Colon (tissue), 2 donors: ENCODE data around the gene SPNS2.

Source experiments
- FAIRE-seq: peaks from 2 replicates; lab custom pipeline; 2012; peaks lifted over from hg19 to GRCh38; lab: Jason Lieb, UNC
- donor health status: control.
- donor health status: control.

Gene SPNS2

GRCh38 chr17:4503283-4504025 lies 4.8 kb downstream of the SPNS2 start:
- no peak for FAIRE-seq

GRCh38 chr17:4504188-4504587 lies 5.5 kb downstream of the SPNS2 start:
- no peak for FAIRE-seq

GRCh38 chr17:4505187-4505586 lies 6.5 kb downstream of the SPNS2 start:
- FAIRE-seq, result no peak

GRCh38 chr17:4506175-4506813 lies 7.6 kb downstream of the SPNS2 start:
- FAIRE-seq, result no peak

GRCh38 chr17:4506892-4507291 lies 8.2 kb downstream of the SPNS2 start:
- no peak for FAIRE-seq

- FAIRE-seq, result no peak
These were observed 8.9 kb downstream of the SPNS2 start for GRCh38 chr17:4507361-4508111.

GRCh38 chr17:4508207-4508606 lies 9.5 kb downstream of the SPNS2 start:
- FAIRE-seq, result no peak

- no peak for FAIRE-seq
These were observed 10.7 kb downstream of the SPNS2 start for GRCh38 chr17:4509401-4509800.

GRCh38 chr17:4509923-4510617 lies 11.4 kb downstream of the SPNS2 start:
- no peak for FAIRE-seq

- no peak for FAIRE-seq
These were observed 11.9 kb downstream of the SPNS2 start for GRCh38 chr17:4510618-4510941.

GRCh38 chr17:4511199-4511932 lies 12.7 kb downstream of the SPNS2 start:
- no peak for FAIRE-seq

- FAIRE-seq, result no peak
These were observed 13.8 kb downstream of the SPNS2 start for GRCh38 chr17:4512156-4513112.

- no peak for FAIRE-seq
These were observed 14.7 kb downstream of the SPNS2 start for GRCh38 chr17:4513113-4514032.

- FAIRE-seq, result no peak
These were observed 15.5 kb downstream of the SPNS2 start for GRCh38 chr17:4514206-4514605.

- no peak for FAIRE-seq
These were observed 16.1 kb downstream of the SPNS2 start for GRCh38 chr17:4514779-4515178.

GRCh38 chr17:4515501-4515900 lies 16.8 kb downstream of the SPNS2 start:
- no peak for FAIRE-seq

- no peak for FAIRE-seq
These were observed 18.1 kb downstream of the SPNS2 start for GRCh38 chr17:4516735-4517134.

GRCh38 chr17:4518901-4519300 lies 20.2 kb downstream of the SPNS2 start:
- no peak for FAIRE-seq

- FAIRE-seq, result no peak
These were observed 20.7 kb downstream of the SPNS2 start for GRCh38 chr17:4519361-4519788.
